GM12873 (cell line): ENCODE results near the gene DLG2.

Experiments used
- TF ChIP-seq, protein P1 (sequence below): IDR thresholded peaks from 2 replicates; pipeline ENCODE4 v1.5.1; 2012; ENCODE audit warnings: low read depth, mild to moderate bottlenecking, moderate library complexity, low read length, control low read depth; ENCODE audit not compliant: insufficient read depth; ENCODE audit errors: missing control alignments

The DLG2 gene

DNA sequence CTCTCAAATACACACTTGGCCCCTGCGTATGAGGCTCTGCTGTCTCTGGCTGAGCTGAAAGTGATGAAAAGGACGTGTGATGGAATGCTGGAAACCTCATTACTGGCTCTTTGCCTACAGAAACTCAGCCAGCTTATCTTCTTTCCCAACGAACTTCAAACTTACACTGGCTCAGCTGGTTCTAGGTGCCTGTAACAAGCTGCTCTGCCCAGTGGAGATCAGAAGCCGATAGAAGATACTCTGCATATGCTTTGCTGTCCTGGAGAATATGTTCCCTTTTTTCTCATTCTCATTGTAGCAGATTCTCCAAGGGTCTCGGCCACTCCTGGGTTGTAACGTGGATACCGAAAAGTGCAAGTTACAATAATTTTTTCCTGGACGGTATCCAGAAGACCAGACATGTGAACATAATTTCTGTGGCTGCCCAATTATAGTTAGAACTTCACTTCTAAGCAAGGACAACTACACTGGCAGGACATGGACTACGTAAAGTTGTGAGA lies 1935.6 kb downstream of the DLG2 start:
- TF ChIP-seq, protein P1, sequence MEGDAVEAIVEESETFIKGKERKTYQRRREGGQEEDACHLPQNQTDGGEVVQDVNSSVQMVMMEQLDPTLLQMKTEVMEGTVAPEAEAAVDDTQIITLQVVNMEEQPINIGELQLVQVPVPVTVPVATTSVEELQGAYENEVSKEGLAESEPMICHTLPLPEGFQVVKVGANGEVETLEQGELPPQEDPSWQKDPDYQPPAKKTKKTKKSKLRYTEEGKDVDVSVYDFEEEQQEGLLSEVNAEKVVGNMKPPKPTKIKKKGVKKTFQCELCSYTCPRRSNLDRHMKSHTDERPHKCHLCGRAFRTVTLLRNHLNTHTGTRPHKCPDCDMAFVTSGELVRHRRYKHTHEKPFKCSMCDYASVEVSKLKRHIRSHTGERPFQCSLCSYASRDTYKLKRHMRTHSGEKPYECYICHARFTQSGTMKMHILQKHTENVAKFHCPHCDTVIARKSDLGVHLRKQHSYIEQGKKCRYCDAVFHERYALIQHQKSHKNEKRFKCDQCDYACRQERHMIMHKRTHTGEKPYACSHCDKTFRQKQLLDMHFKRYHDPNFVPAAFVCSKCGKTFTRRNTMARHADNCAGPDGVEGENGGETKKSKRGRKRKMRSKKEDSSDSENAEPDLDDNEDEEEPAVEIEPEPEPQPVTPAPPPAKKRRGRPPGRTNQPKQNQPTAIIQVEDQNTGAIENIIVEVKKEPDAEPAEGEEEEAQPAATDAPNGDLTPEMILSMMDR, result no peak

DNA sequence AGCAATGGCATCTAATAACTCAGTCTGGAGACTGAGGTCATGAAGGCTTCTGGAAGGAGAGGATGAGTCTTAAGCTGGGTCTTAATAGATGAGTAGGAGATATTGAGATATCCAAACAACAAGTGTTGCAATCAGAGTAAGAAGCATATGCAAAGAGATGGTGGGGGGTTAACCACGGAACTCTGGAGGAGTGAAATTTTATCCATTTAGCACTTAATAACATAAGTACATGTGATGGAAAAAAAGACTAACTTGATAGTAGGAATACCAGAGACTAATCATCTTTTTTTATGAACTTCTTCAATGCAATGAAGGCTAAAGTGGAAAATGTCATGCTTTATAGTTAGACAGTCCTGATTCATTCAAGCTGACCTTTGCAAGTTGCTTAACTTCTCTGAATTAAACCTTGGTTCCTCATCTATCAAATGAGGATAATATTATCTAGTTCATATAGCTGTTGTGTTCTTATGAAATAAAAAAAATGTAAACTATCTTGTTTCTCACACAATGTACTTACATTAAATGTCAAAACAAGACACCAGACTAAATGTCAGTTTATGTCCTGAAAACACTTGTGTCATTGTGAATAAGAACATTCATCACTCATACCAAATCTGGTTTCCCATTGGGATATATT lies 1937.9 kb downstream of the DLG2 start:
- TF ChIP-seq, protein P1, result no peak

DNA sequence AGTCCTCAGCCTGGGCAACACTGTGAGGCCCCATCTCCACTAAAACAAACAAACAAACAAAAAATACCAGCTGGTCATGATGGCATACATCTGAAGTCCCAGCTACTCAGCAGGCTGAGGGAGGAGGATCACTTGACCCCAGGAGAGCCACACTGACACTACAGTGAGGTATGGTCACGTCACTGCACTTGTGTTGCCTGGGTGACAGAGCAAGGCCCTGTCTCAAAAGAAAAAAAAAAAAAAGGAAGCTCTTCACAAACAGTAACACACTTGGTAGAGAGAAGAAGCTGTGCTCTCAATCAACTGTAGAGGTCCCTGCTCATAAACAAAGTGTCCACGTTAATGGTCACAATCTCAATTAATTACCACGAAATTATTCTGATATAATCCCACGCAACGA lies 1939.4 kb downstream of the DLG2 start:
- TF ChIP-seq, protein P1, result no peak

DNA sequence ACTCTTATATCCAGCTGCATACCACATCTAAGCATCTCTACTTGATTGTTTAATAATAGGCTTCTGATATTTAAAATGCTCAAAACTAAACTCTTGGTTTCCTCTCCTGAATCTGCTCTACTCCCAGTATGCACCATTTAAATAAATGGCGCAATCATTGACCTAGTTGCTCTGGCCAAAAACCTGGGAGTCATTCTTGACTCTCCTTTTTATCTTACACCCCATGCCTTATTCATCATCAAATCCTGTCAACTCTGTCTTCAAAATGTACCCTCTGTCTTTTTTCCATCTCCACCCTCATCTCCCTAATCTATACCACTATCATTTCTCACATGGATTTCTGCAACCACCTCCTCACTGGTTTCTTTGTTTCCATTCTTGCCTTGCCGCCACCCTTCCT lies 1941.4 kb downstream of the DLG2 start:
- TF ChIP-seq, protein P1, result no peak

DNA sequence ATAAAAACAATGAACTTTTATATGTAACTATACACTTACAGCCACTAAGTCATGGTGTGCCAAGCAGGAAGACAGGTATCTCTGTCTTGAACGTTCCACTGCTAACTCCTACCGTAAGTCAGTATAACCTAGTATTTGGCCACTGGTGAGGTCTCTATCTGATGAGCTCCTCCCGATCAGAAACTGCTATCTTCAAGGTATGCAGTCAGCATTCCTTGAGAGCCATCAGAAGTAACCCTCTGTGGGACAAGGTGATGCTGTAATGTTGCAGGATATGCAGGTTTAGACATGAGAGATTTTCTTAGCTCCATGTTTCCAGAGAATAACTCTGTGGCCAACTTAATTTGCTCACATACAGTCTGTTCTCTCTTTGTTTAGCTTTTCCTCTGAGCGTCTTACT lies 1943.1 kb downstream of the DLG2 start:
- TF ChIP-seq, protein P1, result no peak

DNA sequence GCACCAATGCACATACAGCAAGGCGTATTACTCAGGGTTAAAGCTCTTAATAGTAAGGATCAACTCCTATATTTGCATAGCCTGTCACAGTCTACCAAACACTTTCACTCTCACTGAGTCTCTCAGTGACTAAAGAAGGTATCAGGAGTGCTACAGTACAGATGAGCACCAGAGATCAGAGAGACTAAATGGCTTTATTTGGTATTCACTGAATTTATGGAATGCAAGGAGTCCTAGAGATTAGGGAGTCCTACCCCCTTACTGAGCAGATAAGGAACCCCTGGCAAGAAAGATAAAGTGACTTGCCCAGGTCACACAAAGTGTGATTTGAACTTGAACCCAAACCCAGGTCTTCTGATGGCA lies 1944.6 kb downstream of the DLG2 start:
- TF ChIP-seq, protein P1, result no peak

DNA sequence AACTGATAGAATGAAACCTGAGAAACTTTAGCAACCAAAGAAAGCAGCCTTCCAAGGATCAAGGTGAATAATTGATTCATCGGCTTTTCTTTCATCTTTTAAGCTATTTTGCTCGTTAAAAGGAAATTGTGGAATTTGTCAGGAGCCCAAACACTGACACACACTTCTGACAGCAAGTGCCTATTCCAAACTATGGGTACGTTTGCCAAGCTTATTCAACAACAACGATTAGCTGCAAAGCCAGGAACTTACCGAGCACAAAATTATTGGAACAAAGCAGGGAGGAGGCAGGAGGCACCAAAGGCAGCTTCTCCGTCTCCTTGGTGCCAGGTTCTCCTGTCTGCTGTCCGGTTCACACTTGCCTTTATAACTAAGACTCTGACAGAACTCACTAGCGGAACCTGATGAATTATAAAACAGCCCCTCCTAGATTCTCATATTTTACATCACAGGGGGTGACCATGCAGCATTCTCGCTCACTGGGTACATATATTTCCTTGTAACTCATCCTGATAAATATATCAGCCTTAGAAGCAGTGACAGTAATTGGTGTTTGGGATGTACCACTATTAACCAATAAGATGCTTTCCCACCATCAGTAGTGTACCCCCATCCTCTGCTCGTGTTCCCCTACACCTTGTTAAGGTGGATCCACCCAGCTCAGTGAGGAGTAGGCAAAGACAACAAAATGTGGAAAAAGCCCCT lies 1945.1 kb downstream of the DLG2 start:
- TF ChIP-seq, protein P1, result no peak
